ENCODE data around the gene AJUBA.

DNA sequence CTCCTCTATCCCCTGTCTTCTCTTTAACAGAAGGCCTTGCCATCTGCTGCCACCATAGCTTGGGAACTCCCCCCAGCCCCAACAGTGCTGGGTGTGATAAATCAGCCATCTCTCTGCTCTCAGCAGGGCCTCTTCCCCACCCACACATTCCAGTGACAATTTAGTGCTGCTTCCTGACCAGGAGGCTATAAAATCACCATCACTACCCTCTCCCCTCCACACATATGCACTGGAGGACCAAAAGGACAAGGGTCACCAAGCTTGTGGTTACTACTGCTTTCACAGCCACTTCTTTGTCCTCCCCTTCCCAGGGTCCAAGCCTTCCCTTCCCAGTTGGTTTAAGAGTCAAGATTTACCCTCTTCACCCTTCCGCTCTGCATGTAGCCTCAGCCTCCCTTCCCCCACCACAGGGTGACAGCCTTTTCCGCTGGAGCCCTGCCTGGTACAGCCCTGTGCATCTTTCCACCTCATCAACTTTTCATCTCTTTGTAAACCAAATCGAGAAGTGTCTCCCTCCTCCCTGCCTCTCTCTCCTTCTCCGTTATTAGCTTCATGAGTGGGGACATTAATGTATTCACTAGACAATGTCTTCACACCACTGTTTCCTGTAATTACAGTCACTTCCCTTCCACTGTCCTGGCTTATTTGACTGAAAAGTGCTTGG is 42.9 kb upstream of the AJUBA start:
- TF ChIP-seq, protein P1, sequence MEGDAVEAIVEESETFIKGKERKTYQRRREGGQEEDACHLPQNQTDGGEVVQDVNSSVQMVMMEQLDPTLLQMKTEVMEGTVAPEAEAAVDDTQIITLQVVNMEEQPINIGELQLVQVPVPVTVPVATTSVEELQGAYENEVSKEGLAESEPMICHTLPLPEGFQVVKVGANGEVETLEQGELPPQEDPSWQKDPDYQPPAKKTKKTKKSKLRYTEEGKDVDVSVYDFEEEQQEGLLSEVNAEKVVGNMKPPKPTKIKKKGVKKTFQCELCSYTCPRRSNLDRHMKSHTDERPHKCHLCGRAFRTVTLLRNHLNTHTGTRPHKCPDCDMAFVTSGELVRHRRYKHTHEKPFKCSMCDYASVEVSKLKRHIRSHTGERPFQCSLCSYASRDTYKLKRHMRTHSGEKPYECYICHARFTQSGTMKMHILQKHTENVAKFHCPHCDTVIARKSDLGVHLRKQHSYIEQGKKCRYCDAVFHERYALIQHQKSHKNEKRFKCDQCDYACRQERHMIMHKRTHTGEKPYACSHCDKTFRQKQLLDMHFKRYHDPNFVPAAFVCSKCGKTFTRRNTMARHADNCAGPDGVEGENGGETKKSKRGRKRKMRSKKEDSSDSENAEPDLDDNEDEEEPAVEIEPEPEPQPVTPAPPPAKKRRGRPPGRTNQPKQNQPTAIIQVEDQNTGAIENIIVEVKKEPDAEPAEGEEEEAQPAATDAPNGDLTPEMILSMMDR (conservative IDR thresholded peaks at IDR 0.05 in 1 of 2, IDR thresholded peaks at IDR 0.05 in 1 of 2; ENCODE audit: extremely low read depth in 1 of 2, insufficient read depth in 1 of 2, low read depth in 1 of 2, low read length in 2 of 2) = no peak
- no peak for TF ChIP-seq EZH2 (IDR thresholded peaks at IDR 0.05; ENCODE audit: borderline replicate concordance, low read length)
